Keratinocyte (primary cell): ENCODE measurements around the gene SEMA3C. TPM values are rescaled to one million over a fixed set of nuclear protein-coding genes. Genes with fewer than 3 reads are reported as not detected.

Source experiments
- DNase-seq: peaks from one replicate; pipeline ENCODE4 v3.0.0-alpha.2; 2011; ENCODE audit warnings: low read depth, missing footprints, low spot score
- FAIRE-seq: peaks from 2 replicates; lab custom pipeline; 2011; peaks lifted over from hg19 to GRCh38; lab: Jason Lieb, UNC
- H2AFZ ChIP-seq: 2 replicates; pipeline ENCODE4 v1.6.0; 2012; ENCODE audit warnings: low read length, control low read depth, inconsistent platforms; ENCODE audit not compliant: control insufficient read depth
- H3K27ac ChIP-seq: 2 replicates; pipeline ENCODE4 v1.5.1; 2011; ENCODE audit warnings: low read length; ENCODE audit not compliant: control insufficient read depth, insufficient read depth
- H3K27me3 ChIP-seq: 3 replicates; pipeline ENCODE4 v1.6.0; 2011; ENCODE audit warnings: low read length; ENCODE audit not compliant: control insufficient read depth, insufficient read depth; ENCODE audit errors: extremely low read depth
- H3K36me3 ChIP-seq, 2 experiments: 2 replicates in 1 of 2; 3 replicates in 1 of 2; pipeline ENCODE4 v1.5.1; 2011; ENCODE audit warnings: low read length in 2 of 2, mild to moderate bottlenecking in 1 of 2; ENCODE audit not compliant: control insufficient read depth in 2 of 2, insufficient read depth in 2 of 2; ENCODE audit errors: extremely low read depth in 1 of 2
- H3K4me1 ChIP-seq: 3 replicates; pipeline ENCODE4 v1.5.1; 2011; ENCODE audit warnings: low read length; ENCODE audit not compliant: control insufficient read depth, insufficient read depth; ENCODE audit errors: extremely low read depth
- H3K4me2 ChIP-seq: 3 replicates; pipeline ENCODE4 v1.6.0; 2011; ENCODE audit warnings: low read depth, low read length; ENCODE audit not compliant: control insufficient read depth, insufficient read depth; ENCODE audit errors: extremely low read depth
- H3K4me3 ChIP-seq, 3 experiments: fragments of 200-600 bp in 1 of 3; sonication (generic) in 1 of 3; 2 replicates in 2 of 3; 3 replicates in 1 of 3; pipeline ENCODE4 v1.5.1; 2011 to 2016; ENCODE audit warnings: low read length in 3 of 3, mild to moderate bottlenecking in 3 of 3, control low read depth in 2 of 3, inconsistent platforms in 1 of 3, low read depth in 1 of 3, mixed read lengths in 1 of 3, mixed run types in 1 of 3, moderate library complexity in 1 of 3; ENCODE audit not compliant: control insufficient read depth in 2 of 3, insufficient read depth in 2 of 3; ENCODE audit errors: extremely low read depth in 1 of 3
- H3K79me2 ChIP-seq: 2 replicates; pipeline ENCODE4 v1.6.0; 2012; ENCODE audit warnings: low read length; ENCODE audit not compliant: control insufficient read depth, insufficient read depth
- H3K9ac ChIP-seq: 3 replicates; pipeline ENCODE4 v1.6.0; 2011; ENCODE audit warnings: low read length; ENCODE audit not compliant: control insufficient read depth, insufficient read depth; ENCODE audit errors: extremely low read depth
- H3K9me1 ChIP-seq: 3 replicates; pipeline ENCODE4 v1.6.0; 2011; ENCODE audit warnings: low read length; ENCODE audit not compliant: control insufficient read depth, insufficient read depth; ENCODE audit errors: extremely low read depth
- H3K9me3 ChIP-seq: 2 replicates; pipeline ENCODE4 v1.5.1; 2012; ENCODE audit warnings: low read depth, low read length; ENCODE audit not compliant: control insufficient read depth
- H4K20me1 ChIP-seq: 3 replicates; pipeline ENCODE4 v1.6.0; 2011; ENCODE audit warnings: low read length; ENCODE audit not compliant: control insufficient read depth, insufficient read depth; ENCODE audit errors: extremely low read depth
- CTCF ChIP-seq, 3 experiments: IDR thresholded peaks in 1 of 3; conservative IDR thresholded peaks in 1 of 3; optimal IDR thresholded peaks in 1 of 3; 2 replicates in 2 of 3; 3 replicates in 1 of 3; pipeline versions ENCODE3 to v1.5.1; 2011; ENCODE audit warnings: low read length in 3 of 3, mild to moderate bottlenecking in 3 of 3, moderate library complexity in 2 of 3, control low read depth in 1 of 3, inconsistent platforms in 1 of 3; ENCODE audit not compliant: insufficient read depth in 2 of 3; ENCODE audit errors: extremely low read depth in 1 of 3
- EZH2 ChIP-seq: IDR thresholded peaks from one replicate; pipeline ENCODE4 v1.6.1; 2012; ENCODE audit warnings: inconsistent platforms, mild to moderate bottlenecking, low read length, moderate library complexity
- dilution Hi-C: fragments of 300-500 bp; cut with MboI; formaldehyde crosslinking; loops from one replicate; pipeline ENCODE4 v1.7.0; 2020; ENCODE audit warnings: low sequenced_read_pairs; ENCODE audit not compliant: extremely low pct_ligation_motif_present
- polyA plus RNA-seq, 5 experiments: library from polyadenylated mRNA; depleted of rRNA in 3 of 5; stranded (reverse) in 3 of 5; stranded (forward) in 1 of 5; unstranded in 1 of 5; fragments of >200 nt; gene quantifications; 1 replicate in 1 of 5; 2 replicates in 3 of 5; 3 replicates in 1 of 5; pipeline versions ENCODE4 v1.2.1 to v1.2.3, GENCODE V29; 2011 to 2012; ENCODE audit warnings: missing spikeins in 2 of 5, low read depth in 1 of 5, low replicate concordance in 1 of 5

Gene SEMA3C
- polyA plus RNA-seq, 1 donor (not counting 4 experiments of a cell fraction or from before 2014, with no cell fraction given) = 142 TPM

DNA sequence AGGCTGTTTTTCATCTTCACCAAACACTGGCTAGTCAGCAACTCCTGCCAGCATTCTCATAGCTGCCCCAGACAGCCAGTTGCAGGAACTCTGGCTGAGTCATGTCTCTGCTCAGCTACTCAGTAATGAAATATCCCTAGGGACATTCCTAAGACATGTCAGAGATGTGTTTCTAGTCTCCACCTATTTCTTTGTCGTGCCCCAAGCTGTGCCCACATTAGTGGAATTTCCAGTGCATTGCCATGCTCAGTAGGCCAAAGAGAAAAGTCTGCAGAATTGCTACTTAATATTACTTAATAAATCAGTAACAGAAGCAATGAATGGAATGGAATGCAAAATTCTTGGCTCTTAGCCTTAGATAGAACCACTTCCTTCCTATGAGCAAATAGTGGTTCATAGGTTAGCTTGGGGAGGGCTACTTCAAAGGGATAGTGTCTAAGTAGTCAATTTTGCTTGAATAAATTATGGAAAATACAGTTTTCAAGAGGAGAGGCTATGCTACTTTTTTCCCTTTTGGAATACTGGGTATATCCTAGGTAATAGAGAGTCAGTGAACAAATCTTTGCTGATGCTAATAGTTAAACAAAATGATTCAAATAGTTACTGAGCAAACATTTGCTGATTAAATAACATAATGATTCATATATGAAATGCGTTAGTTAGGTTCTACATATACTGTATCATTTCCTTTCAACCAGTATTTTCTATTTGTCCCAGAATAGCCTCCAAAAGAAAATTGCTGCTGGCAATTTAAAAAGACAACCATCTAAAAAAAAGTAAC, 23.6 kb upstream of the SEMA3C start:
- no peaks in the 10 kb centered on the region for H4K20me1 ChIP-seq
- peak overlapping the region; percentile 98 for H3K27ac ChIP-seq
- H3K9me3 ChIP-seq = no peaks in the 10 kb centered on the region
- peak overlapping the region in 1 of 3 experiments; percentile 2 for H3K4me3 ChIP-seq
- H3K79me2 ChIP-seq = no peaks in the 10 kb centered on the region
- H3K9ac ChIP-seq = peak overlapping the region; percentile 70
- peak overlapping the region; percentile 64 for H3K4me2 ChIP-seq
- H3K27me3 ChIP-seq = no peaks in the 10 kb centered on the region
- H3K9me1 ChIP-seq = no peaks in the 10 kb centered on the region
- peaks cover 36% of the 10 kb centered on the region for H3K4me1 ChIP-seq
- FAIRE-seq (peak; percentile 97), DNase-seq (peak; percentile 95)
- no peaks in the 10 kb centered on the region for H3K36me3 ChIP-seq
- TF ChIP-seq CTCF (optimal IDR thresholded peaks at IDR 0.05 in 1 of 3, IDR thresholded peaks at IDR 0.05 in 1 of 3, conservative IDR thresholded peaks at IDR 0.05 in 1 of 3; ENCODE audit: extremely low read depth in 1 of 3, insufficient read depth in 2 of 3, low read length in 3 of 3) (no peak), EZH2 (no peak)
- dilution Hi-C loops = no loop called here
- H2AFZ ChIP-seq = no peak overlapping the region

DNA sequence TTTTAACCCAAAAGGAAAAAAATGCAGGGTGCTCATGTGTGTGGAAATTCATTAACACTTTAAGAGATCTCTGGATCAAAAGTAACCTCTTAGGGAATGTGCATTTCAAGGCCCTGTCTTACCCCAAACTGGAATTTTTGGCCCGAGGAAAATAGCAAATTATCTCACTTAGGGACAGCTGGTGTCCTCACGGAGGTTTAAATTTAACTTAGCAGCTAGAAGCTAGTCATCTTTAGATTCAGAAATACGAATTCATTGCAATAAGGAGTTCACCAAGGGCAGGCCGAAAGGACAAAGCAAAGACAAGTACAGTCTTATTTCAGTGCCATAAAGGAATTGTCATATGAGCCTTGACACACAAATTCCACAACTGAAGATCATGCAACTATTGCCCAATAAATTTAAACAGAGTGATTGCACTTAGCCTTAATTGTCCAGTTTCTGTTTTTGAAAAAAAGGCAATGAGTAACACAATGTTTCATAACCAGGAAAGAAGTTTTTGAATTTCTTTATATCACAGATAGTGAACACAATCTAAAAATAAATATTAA, 22.4 kb upstream of the SEMA3C start:
- TF ChIP-seq CTCF (optimal IDR thresholded peaks at IDR 0.05 in 1 of 3, IDR thresholded peaks at IDR 0.05 in 1 of 3, conservative IDR thresholded peaks at IDR 0.05 in 1 of 3; ENCODE audit: extremely low read depth in 1 of 3, insufficient read depth in 2 of 3, low read length in 3 of 3) (no peak), EZH2 (no peak)
- Histone ChIP-seq H3K4me1 (peaks cover 36% of the 10 kb centered on the region), H3K9me3 (no peaks in the 10 kb centered on the region), H3K9me1 (no peaks in the 10 kb centered on the region), H2AFZ (no peak overlapping the region), H4K20me1 (no peaks in the 10 kb centered on the region), H3K79me2 (no peaks in the 10 kb centered on the region), H3K4me3 (peak overlapping the region in 2 of 3 experiments; percentile 1 to 21), H3K27me3 (no peaks in the 10 kb centered on the region), H3K36me3 (no peaks in the 10 kb centered on the region), H3K27ac (peak overlapping the region; percentile 98), H3K9ac (peak overlapping the region; percentile 70), H3K4me2 (peak overlapping the region; percentile 64)
- DNase-seq (peak; percentile 53), FAIRE-seq (peak; percentile 97)
- dilution Hi-C loops = no loop called here
